GM23338 (cell line): ENCODE measurements around the gene POM121L12. TPM values are rescaled to one million over a fixed set of nuclear protein-coding genes. Genes with fewer than 3 reads are reported as not detected.

Source experiments
- ATAC-seq: fragments of 200-7000 bp; cut with Tn5 transposase; 3 replicates; pipeline ENCODE4 v1.9.1; 2020
- DNase-seq: peaks from one replicate; pipeline ENCODE4 v3.0.0-alpha.2; 2015; ENCODE audit warnings: low spot score
- H2AFZ ChIP-seq: fragments of 200-600 bp; sonication (generic); 2 replicates; pipeline ENCODE4 v1.8.0; 2016; ENCODE audit warnings: antibody characterized with exemption, mild to moderate bottlenecking, moderate library complexity
- H3F3A ChIP-seq: fragments of 200-600 bp; sonication (generic); replicated peaks from 2 replicates; pipeline ENCODE4 v1.8.0; 2017; ENCODE audit warnings: antibody characterized with exemption, mixed run types, low read depth
- H3K27ac ChIP-seq: fragments of 200-600 bp; sonication (generic); 2 replicates; pipeline ENCODE4 v1.6.1; 2016; ENCODE audit warnings: low read depth
- H3K27me3 ChIP-seq: fragments of 200-600 bp; sonication (generic); 2 replicates; pipeline ENCODE4 v1.8.0; 2016; ENCODE audit warnings: mild to moderate bottlenecking, mixed run types, moderate library complexity; ENCODE audit not compliant: insufficient read depth
- H3K36me3 ChIP-seq: fragments of 200-600 bp; sonication (generic); 2 replicates; pipeline ENCODE4 v1.8.0; 2016; ENCODE audit warnings: mild to moderate bottlenecking; ENCODE audit not compliant: insufficient read depth
- H3K4me1 ChIP-seq: fragments of 200-600 bp; sonication (generic); 2 replicates; pipeline ENCODE4 v1.8.0; 2016; ENCODE audit warnings: mild to moderate bottlenecking, moderate library complexity; ENCODE audit not compliant: insufficient read depth
- H3K4me2 ChIP-seq: fragments of 200-600 bp; sonication (generic); 2 replicates; pipeline ENCODE4 v1.7.1; 2017; ENCODE audit warnings: mixed run types
- H3K4me3 ChIP-seq: fragments of 200-600 bp; sonication (generic); 2 replicates; pipeline ENCODE4 v1.6.1; 2016; ENCODE audit warnings: mixed run types
- H3K79me2 ChIP-seq: fragments of 200-600 bp; sonication (generic); replicated peaks from 2 replicates; pipeline ENCODE4 v1.8.0; 2017; ENCODE audit warnings: mild to moderate bottlenecking; ENCODE audit not compliant: insufficient read depth
- H3K9me2 ChIP-seq: fragments of 200-600 bp; sonication (generic); 2 replicates; pipeline ENCODE4 v1.8.0; 2017; ENCODE audit not compliant: insufficient read depth
- H4K20me1 ChIP-seq: fragments of 200-600 bp; sonication (generic); replicated peaks from 2 replicates; pipeline ENCODE4 v1.8.0; 2017; ENCODE audit warnings: mild to moderate bottlenecking; ENCODE audit not compliant: insufficient read depth
- H3K27ac Mint-ChIP-seq: 2 replicates; pipeline ENCODE4 v1.8.0; 2020; ENCODE audit warnings: inconsistent platforms, mild to moderate bottlenecking, moderate library complexity, mixed read lengths
- H3K27me3 Mint-ChIP-seq: 3 replicates; pipeline ENCODE4 v1.8.0; 2022; ENCODE audit warnings: low read depth, mild to moderate bottlenecking, moderate library complexity, mixed read lengths, inconsistent platforms; ENCODE audit not compliant: insufficient read depth, poor library complexity
- H3K36me3 Mint-ChIP-seq: 3 replicates; pipeline ENCODE4 v1.8.0; 2021; ENCODE audit warnings: low read depth, mild to moderate bottlenecking, inconsistent platforms, moderate library complexity, mixed read lengths
- H3K4me1 Mint-ChIP-seq: 3 replicates; pipeline ENCODE4 v1.8.0; 2020; ENCODE audit warnings: mild to moderate bottlenecking, inconsistent platforms, mixed read lengths
- H3K4me3 Mint-ChIP-seq: 3 replicates; pipeline ENCODE4 v1.8.0; 2021; ENCODE audit warnings: moderate library complexity, mild to moderate bottlenecking, inconsistent platforms, mixed read lengths
- H3K9me3 Mint-ChIP-seq: 3 replicates; pipeline ENCODE4 v1.8.0; 2020; ENCODE audit warnings: moderate library complexity, mild to moderate bottlenecking, inconsistent platforms, mixed read lengths
- CREB1 ChIP-seq: fragments of 250-450 bp; sonication (Bioruptor Pico); IDR thresholded peaks from 2 replicates; pipeline ENCODE4 v1.5.0; 2020; ENCODE audit warnings: low read depth, mild to moderate bottlenecking, moderate library complexity
- CTCF ChIP-seq, 2 experiments: fragments of 200-600 bp in 1 of 2; sonication (generic) in 1 of 2; conservative IDR thresholded peaks; 2 replicates each; pipeline versions ENCODE4 v1.5.1 to v1.6.1; 2016 to 2017; ENCODE audit warnings: antibody characterized with exemption in 2 of 2, low read depth in 2 of 2, mild to moderate bottlenecking in 2 of 2, moderate library complexity in 1 of 2
- ETS1 ChIP-seq: IDR thresholded peaks from 2 replicates; pipeline ENCODE4 v1.6.1; 2016; ENCODE audit warnings: antibody characterized with exemption
- EZH2 ChIP-seq: fragments of 200-600 bp; sonication (generic); IDR thresholded peaks from one replicate; pipeline ENCODE4 v1.8.0; 2017; ENCODE audit warnings: antibody characterized with exemption, mild to moderate bottlenecking, low read depth; ENCODE audit not compliant: unreplicated experiment
- JUNB ChIP-seq: IDR thresholded peaks from one replicate; pipeline ENCODE4 v1.6.1; 2016; ENCODE audit warnings: antibody characterized with exemption; ENCODE audit not compliant: unreplicated experiment
- NANOG ChIP-seq: IDR thresholded peaks from 2 replicates; pipeline ENCODE4 v1.6.1; 2016; ENCODE audit warnings: antibody characterized with exemption, borderline replicate concordance
- POLR2AphosphoS5 ChIP-seq: IDR thresholded peaks from 2 replicates; pipeline ENCODE4 v1.6.1; 2016; ENCODE audit warnings: antibody characterized with exemption, low read depth
- REST ChIP-seq: IDR thresholded peaks from one replicate; pipeline ENCODE4 v1.6.1; 2018; ENCODE audit warnings: antibody characterized with exemption; ENCODE audit not compliant: unreplicated experiment
- ZNF114 ChIP-seq: fragments of 250-450 bp; sonication (Bioruptor Pico); IDR thresholded peaks from 2 replicates; pipeline ENCODE4 v1.5.0; 2020; ENCODE audit warnings: mild to moderate bottlenecking, moderate library complexity
- ZNF331 ChIP-seq: fragments of 250-450 bp; sonication (Bioruptor Pico); IDR thresholded peaks from 2 replicates; pipeline ENCODE4 v1.5.0; 2020; ENCODE audit warnings: low read depth, mild to moderate bottlenecking, moderate library complexity
- ZNF462 ChIP-seq: fragments of 250-450 bp; sonication (Bioruptor Pico); IDR thresholded peaks from 2 replicates; pipeline ENCODE4 v1.5.0; 2020; ENCODE audit warnings: mild to moderate bottlenecking, moderate library complexity
- polyA plus RNA-seq: library from polyadenylated mRNA; unstranded; fragments of >200 nt; fragmentation: Nextera tagmentation; extraction: Ambion mirVana; gene quantifications from 2 replicates; pipeline ENCODE4 v1.2.1, GENCODE V29; 2016
- total RNA-seq: library from RNA; depleted of rRNA; stranded (reverse); fragments of >200 nt; shearing (Covaris generic); gene quantifications from 2 replicates; pipeline ENCODE4 v1.2.3, GENCODE V29; 2014

POM121L12 gene
- total and polyA plus RNA-seq, 2 experiments from 2014 or later = not detected

GRCh38 chr7:53015463-53015862 lies 20.0 kb upstream of the POM121L12 start (continued):
- no peak for TF ChIP-seq REST
- no peak for TF ChIP-seq ZNF331 (CRISPR knock-in tag)

- Mint-ChIP-seq H3K36me3 (no peaks in the 10 kb centered on the region), H3K27me3 (peaks cover 3% of the 10 kb centered on the region), H3K4me1 (peaks cover 11% of the 10 kb centered on the region; the same call in 2 of the 3 replicates), H3K4me3 (no peak overlapping the region), H3K9me3 (no peaks in the 10 kb centered on the region; the same call in 2 of the 3 replicates), H3K27ac (no peak overlapping the region)
- H3K4me2 ChIP-seq = no peak overlapping the region
- peak overlapping the region; percentile 35; the same call in 1 of the 2 replicates for H2AFZ ChIP-seq
- H3K79me2 ChIP-seq = no peaks in the 10 kb centered on the region
- no peaks in the 10 kb centered on the region for H3K9me2 ChIP-seq
- H3K4me1 ChIP-seq = peaks cover 5% of the 10 kb centered on the region; the same call in 1 of the 2 replicates
- no peak overlapping the region for H3K27ac ChIP-seq
- no peaks in the 10 kb centered on the region for H3K36me3 ChIP-seq
- H3K4me3 ChIP-seq = no peak overlapping the region
- TF ChIP-seq CREB1 (CRISPR knock-in tag) = no peak
- no peak for TF ChIP-seq EZH2
- no peak for TF ChIP-seq ETS1
- TF ChIP-seq CTCF (conservative IDR thresholded peaks at IDR 0.05; ENCODE audit: low read depth in 2 of 2) = no peak
- TF ChIP-seq JUNB = no peak
- no peak for TF ChIP-seq NANOG
- TF ChIP-seq ZNF462 (CRISPR knock-in tag) = no peak
- TF ChIP-seq POLR2AphosphoS5 = no peak
- no peak for TF ChIP-seq ZNF331 (CRISPR knock-in tag)
- TF ChIP-seq ZNF114 (CRISPR knock-in tag) = no peak
- ATAC-seq (no peak), DNase-seq (no peak)
- no peaks in the 10 kb centered on the region for H4K20me1 ChIP-seq
- no peaks in the 10 kb centered on the region for H3K27me3 ChIP-seq
- H3F3A ChIP-seq = no peaks in the 10 kb centered on the region
Measured at GRCh38 chr7:53022893-53023292, 12.5 kb upstream of the POM121L12 start.
